ENCODE measurements around the gene PPP3CA.

The PPP3CA gene

DNA sequence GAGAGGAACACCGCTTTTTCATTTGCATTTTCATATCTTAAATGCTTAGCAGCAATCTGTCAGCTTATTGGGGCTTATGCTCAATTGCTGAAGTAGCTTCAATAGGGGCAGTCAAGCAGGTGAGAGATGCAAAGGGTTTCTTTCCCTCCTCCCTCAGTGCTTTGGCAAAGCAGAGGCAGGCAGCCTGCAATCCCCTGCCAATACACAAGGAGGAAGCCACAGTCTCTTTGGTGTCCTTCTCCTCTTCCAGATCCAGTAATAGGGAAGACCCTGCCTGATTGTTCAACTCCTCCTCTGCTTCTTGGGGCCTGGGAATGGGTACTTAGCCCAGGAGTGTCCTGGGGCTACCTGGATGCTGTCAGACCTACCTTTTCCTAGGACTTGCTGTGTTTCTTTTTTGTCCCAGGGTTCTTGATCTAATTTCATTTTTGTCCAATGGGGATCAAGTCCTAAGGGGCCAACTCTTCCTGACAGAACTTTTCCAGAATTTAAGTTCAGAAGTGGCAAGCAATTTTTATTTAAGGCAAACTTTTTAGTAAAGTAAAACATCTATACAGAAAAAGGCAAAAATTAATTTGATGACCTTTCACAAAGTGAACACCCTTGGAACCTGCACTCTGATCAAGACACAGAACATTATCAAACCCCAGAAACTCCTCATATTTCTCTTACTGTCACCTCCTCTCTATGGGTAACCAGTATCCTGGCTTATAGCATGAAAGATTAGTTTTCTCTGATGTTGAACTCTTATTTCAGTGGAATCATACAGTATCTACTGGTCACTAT is 260.3 kb downstream of the PPP3CA start:
- ATAC-seq, result no peak

DNA sequence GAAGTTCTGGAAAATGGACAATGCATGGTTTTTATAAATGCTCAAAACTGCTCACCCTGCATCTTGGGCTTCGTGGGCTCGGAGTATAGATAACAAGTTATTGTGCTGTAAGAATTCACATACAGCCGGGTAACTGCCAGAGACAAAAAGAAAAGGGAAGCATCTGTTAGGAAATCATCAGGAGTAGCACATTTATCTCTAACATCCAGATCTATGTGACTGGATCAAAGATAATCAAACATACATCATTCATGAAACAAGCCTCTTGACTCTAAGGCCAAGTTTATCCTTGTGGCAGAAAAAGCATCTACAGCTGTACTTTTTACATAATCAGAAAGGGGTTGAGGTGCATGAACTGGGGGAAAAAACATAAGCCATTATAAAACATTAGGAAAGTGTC is 264.2 kb downstream of the PPP3CA start:
- ATAC-seq, result no peak

DNA sequence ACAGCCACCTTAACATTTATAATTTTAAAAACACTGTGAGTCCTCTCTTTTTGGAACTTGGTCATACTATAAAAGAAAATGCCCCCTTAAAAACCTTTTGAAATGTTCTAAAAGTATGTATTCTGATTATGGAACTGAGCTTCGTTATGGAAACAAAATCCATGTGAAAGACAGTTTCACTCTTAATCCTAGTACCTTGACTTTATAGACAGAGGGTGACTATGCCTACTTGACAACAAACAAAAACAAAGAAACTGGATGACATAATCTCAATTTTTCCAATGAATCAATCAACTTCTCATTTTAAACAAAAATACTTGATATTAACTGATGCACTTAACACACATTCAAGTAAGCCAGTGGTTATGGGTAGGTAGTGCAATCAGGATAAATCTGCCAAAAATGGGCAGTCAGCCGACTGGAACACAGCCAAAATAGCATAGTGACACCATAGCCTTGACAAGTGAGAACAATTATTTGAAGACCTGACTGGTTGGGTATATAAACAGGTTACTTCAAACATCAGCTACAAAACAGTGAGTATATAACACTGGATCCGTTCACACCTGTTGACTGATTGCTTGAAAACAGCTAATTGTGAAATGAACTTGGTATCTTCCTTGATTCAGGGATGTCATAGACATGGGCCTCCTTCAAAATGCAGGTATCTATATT is 265.5 kb downstream of the PPP3CA start:
- no peak for ATAC-seq

DNA sequence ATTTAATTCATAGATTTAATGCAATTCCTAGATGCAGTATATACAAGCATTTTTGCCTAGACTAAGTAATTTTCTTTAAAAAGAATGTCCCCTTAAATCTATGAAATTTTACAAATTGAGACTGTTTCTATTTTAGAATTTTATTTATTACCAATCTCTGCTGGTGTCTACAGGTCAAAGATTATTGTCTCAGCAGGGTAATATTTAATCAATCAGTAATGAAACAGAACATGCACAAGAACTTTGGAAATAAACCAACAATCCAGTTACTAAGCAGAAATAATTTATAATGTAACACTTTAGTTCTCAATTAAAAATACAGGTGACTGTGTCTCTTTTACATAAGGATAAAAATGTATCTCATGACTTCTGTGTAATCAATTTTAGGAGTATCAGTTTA is 266.2 kb downstream of the PPP3CA start:
- no peak for ATAC-seq

DNA sequence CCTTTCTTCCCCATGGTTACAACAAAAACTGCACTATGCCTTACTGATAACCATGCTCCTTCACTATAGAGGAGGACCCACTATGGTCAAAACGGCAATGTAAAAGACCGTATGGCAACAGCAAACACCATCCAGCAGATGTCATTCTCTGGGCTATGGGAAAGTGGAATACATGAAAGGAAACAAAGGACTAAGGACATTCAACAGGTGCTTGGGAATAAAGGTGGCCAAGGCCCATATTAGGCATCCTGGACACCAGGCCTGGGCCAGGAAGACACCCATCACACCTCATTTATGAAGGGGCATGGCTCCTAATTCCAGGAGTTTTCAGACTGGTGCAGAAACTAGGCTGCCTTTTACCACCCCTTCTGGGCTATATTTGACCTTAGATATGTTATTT is 268.4 kb downstream of the PPP3CA start:
- ATAC-seq, result no peak

DNA sequence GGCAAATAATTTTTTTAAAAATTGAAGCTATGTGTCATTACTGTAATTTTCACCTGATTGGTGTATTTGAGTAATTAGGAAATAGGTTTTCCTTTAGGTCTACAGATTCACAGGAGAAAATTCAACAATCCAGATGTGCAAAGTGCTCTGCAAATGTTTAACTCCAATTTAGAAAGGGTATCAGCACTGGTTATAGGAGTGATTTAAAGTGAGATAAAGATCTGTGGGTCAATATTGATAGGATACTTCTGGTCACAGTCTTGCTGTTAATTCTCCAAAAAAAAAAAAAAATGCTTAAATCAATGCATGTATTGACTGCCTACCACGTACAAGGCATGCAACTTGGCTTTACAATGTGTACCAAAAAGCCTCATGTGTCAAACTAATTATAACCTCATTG is 271.3 kb downstream of the PPP3CA start:
- no peak for ATAC-seq

DNA sequence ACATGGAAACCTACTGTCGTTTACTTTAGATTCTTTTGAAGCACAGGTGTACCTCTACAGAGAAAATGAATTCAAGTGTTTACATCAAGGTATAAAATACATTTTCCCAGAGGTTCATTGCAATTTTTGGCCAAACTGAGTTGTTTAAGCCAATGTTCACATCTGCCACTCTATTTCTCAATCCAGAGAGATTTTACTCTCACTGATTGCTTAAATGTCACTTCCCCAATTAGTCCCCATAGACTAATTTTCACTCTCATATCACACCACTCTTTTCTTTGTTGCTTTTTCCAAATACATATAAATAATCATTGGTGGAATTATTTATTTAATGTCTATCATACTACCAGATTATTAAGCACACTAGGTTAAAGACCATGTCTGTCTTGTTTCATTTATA is 271.8 kb downstream of the PPP3CA start:
- no peak for ATAC-seq

DNA sequence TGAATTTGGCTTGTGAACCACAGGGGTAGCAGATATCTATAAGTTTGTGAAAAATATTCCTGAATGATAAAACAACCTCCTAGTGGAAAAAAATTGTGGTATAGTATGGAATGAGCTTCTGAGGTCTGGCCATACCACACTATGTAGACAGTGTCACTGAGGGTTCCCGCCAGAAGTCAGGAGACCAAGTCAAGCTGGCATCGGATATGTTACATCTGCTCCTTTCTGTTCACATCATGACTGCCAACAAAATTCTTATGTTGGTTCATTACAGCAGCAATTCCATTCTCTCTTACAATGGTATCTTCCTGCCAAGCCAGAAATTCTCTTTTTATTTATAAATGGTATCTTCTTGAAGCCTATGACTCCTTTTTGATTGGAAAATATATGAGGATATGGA is 273.0 kb downstream of the PPP3CA start:
- ATAC-seq, result no peak

DNA sequence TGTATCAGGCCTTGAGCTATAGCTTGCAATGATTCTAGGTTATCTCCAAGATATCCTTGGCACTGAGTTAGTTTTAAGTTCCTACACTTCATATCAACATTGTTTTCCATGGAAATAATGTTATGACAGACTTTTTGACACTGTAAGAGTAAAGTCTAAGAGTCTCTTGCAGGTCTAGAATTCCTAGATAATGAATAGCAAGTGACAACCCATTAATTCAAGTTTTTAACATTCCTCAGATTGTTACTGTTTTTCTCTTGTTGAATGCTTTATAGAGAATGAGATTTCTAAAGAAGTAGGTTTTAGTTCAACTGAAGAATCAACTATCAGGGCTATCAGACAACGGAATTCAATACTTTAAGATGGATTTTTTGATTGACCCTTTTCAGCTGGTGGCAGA is 276.1 kb downstream of the PPP3CA start:
- ATAC-seq, result no peak

DNA sequence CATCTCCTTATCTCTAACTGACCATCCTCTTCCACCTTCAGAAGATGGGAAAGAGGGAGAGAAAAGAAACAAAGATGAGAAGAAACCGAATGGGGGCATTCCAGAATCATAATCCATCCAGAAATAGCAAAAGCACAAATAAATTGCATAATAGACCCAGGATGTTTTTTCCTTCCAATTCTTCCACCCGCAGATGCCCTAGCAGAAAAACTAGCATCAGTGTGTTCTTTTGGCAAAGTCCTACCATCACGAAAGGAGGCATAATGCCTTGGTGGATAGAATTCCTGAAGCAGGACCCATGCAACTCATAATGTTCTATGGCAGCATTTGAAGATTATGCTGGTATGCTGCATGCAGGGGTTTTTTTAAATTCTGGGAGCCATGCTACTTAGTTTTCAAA is 279.2 kb downstream of the PPP3CA start:
- ATAC-seq, result no peak

DNA sequence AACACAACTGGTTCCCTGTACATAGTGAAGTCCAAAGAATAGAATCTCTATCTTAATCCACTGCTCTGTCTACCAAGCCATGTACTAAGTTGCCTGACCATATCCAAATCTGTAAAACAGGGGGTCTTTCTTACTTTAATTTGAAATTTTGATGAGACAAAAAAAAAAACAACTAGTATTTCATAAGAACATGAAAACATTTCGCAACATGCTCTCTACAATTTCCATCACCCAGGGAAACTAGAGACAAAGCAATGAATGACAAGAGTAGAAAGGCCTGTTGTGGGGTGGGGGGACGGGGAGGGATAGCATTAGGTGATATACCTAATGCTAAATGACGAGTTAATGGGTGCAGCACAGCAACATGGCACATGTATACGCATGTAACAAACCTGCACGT is 279.9 kb downstream of the PPP3CA start:
- no peak for ATAC-seq

DNA sequence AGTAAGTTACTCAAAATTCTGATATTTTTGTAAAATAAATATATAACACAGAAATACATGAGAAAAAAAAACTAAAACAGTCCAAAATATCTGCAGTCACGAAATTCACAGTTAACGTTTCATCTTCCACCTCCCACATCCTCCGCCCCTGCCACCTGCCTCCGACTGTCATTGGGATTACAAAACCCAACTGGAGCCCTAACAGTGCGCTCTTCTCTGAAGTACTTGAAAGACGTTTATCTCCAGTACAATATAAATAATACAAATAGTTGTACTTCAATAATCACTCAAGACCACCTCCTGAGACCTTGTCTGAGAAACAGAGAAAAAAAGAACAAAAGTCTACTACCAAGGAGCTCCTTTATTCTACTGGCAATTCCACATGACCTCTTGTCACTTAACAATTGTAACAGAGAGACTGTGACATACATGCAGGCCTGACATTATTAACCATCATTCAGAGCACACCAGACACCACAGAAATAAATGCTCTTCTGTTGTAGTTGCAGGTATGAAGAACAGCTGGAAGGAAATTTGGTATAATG is 280.6 kb downstream of the PPP3CA start:
- no peak for ATAC-seq

DNA sequence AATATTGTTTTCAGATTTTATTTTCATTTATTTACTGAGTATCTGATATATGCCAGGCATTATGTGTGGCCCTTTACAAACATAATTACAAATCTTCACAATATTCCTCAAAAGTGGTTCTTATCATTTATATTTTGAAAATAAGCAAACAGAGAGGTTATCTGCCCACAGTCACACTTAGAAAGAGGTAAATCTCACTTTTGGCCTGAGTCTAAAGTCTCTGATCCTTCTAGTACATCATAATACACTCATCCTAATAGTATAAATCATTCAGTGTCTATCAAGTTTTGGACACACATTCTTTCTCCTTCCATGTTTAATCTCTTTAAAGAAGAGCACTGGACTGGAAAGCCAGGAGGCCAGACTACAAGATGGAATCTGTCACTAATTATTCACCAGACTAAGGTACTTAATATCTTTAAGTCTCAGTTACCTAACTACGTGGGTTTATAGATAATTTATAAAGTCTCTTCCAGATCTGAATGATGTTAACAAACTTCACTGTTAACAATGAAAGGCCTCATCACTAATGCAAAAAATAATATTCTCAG is 281.3 kb downstream of the PPP3CA start:
- ATAC-seq, result no peak

DNA sequence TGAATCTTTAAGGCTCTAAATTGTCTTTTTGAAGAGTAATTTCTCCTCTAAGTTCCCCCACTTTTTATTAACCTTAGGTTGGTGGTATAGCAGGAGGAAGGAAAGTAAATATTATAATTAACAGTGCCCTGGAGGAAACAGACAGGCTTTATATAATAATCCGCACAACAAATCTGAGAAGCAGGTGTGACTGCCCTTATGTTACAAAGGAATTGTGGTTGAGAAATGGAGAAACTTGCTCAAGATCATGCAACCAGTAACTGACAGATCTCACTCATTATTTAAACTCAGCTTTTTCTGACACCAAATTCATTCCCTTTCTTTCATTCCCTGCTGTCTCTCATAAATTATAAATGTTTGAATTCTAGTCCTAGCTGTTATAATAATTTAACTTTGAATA is 282.0 kb downstream of the PPP3CA start:
- no peak for ATAC-seq

DNA sequence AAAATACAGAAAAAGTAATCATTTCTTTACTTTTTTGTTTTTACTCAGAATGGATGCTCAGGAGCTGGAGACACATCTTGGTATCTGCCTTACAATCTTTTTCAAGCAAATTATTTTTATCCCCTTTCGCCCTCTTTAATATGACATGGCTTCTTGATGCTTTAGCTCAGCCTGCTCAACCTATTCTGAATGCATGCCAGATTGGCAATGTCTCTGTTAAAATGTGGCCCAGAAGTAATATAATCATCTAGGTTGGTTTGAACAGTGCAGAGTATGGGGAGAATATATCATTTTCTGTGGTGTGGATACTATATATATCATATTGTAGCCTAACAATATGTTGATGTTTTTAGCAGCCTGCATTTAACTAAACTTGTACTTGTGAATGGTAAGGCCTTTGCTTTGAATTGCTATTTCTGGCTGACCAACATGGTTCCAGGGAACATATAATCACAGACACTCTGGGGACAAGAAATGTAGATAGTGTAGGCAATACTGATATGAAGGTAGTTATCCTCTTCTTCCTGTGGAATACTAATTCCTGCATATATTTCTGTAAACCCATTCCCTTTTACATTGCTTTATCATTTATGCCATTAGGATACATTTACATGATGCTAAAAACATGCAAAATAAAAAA is 282.7 kb downstream of the PPP3CA start:
- no peak for ATAC-seq

DNA sequence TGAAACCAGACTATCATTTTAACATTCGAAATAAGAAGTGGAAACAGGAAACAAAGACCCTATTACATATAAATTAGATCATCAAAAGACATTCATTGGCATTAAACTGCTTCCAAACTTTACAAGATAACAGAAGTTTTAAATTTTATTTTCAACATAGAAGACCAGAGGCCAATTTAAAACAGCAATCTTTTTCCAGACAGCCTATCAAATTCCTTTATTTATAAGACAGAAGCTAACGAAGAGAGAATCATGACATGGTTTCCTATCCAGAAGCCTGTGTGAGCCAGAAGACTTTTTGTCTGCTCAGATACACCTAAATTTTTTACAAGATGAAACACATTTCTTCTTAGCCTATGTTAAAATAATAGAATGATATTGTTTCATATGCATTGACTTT is 291.9 kb downstream of the PPP3CA start:
- no peak for ATAC-seq

DNA sequence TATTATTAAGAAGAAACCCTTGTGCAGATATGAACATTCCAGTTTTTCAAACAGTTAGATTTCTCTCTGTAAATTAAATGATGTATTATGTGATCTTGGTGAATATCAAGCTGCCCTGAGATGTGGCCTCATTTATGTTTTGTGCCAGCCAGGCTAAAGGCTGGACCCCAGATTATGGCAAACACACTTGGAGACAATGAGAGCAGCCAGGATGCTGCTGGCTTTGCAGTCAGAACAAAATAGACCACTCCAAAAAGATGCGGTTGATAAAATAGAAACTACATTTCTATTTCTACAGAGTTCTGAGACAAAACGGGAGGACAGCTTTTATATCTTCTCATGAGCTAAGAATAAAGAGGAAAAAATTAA is 296.5 kb downstream of the PPP3CA start:
- ATAC-seq, result no peak

DNA sequence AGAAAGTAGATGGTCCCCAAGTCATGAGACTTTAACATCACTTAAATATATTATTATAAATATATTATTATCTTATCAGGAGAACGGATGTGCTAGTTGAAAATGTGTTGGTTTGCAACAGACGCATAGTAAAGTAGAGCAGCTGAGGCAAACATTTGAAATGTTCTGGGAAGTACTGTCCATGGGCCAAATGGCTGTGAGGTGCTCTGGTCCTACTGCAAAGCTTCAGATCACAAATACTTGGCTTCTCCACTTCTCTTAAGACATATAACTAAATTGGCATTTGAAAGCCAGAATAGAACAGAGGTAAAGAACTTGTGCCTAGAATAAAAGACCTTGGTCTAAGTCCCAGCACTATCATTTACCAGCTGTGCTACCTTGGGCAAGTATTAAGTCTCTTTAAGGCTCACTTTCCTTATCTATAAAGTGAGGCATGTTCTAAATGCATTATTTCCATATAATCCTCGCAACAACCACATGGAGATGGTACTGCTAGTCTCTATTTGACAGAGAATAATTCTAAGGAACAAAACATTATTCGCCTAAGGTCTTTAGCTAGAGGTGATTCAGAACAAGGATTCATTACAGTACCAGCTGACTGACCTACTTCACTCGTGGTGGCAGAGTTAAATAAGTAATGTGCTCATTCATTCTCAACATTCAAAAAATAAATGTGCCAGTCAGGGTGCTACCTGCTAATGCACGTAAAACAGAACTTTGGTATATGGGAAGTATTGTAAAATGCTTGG is 297.1 kb downstream of the PPP3CA start:
- peak in 1 of 2 donors; percentile 49 for ATAC-seq

DNA sequence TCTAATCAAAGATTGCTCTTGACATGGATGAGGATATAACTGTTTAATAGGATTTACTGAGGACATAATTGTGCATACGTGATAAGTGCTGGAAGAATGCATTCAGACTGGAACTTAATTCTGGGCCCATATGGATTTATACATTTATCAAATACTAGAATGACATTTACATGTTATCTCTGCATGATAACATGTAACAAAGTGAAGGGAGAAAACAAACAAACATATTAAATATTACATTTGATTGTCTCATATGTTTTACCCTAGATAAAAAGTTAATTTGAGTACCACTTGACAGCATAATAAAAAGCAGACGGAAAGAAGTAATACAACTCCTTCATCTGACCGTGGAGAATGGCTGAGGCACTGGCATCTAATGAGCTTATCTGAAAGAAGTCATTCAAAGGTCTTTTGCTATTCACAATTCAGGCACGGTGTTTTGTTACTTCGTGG is 297.8 kb downstream of the PPP3CA start:
- ATAC-seq, result no peak

DNA sequence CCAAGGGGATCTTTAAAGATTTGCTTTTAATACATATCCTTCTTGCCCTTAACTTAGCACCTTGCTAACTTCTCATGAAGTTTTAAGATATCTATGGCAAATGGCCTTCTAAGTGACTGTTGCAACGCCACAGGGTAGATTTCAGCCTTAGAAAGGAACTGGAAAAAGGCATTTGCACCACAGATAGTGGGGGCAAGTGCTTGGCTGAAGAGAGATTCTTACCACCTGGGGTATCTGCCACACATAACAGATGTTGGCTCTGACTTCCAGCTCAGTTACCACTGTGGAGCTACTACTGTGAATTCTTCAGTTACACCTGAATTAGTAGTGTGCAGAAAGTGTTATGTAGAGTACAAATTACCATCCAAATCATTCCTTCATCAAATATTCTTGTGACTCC is 302.6 kb downstream of the PPP3CA start:
- no peak for ATAC-seq

DNA sequence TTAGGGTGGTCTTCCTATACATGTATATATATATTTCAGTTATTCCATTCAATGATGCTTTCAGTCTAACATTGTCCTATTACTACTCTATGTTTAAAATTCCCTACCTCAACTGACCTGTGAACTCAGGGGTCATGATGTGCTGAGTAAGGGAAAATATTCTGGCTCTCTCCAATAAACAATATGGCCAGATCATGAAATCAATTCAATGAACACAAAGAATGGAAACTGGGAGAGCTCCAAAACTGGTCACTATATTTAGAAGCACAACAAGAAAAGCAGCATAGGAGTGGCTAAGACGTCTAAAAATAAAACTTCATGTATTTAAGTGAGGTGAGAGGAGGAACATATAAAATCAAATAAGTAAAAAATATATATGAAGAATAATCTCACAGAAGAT is 304.5 kb downstream of the PPP3CA start:
- no peak for ATAC-seq

DNA sequence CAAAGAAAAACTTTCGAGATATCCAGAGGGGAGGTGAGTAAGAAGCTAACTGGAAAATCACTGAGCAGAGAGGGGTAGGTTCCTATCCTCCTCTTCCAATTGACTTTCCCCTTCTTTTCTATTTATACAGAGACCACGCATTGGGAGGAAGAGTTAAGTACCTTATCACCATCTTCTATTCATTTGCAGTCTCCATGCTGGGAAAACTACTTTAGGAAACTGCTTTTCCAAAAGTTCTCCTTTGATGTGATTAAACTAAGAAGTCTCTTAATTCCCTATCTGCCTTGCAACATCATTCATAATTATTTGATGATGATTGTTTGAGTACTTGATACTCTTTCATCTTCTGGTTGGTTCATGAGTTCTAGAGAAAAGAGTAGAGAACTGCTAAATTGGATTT is 306.6 kb downstream of the PPP3CA start:
- no peak for ATAC-seq

DNA sequence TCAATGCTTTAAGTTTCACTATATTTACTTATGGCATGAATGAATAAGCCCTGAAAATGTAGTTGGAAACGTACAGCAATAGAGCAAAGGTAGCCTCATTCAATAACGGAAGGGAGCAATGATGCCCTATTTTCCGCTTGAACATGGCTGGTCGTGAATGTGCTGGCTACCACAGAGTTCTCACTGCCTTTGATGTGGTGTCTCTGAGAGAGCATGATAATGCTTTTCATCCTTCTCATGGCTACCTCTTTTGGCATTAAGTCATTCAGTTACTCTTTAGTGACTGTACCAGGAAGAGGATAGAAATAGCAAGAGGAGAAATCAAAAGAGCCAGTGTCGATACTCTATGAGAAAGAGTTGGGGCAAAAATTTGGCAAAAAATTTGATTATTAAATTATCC is 308.0 kb downstream of the PPP3CA start:
- peak; percentile 90 to 96 for ATAC-seq

Data from activated CD4-positive, CD25-positive, alpha-beta regulatory T cell treated with anti-CD3 and anti-CD28 coated beads, Interleukin-2, amount 50 U/mL, for 24 hours (primary cell).